H1 (cell line): Measurements from ENCODE around the gene ITPR3. TPM values are rescaled to one million over a fixed set of nuclear protein-coding genes. Genes with fewer than 3 reads are reported as not detected.

ENCODE experiments used
- CTCF ChIA-PET: fragments of 300-600 bp; sonication (Branson Sonifier 250); formaldehyde crosslinking; loops from one replicate; lab custom pipeline; 2021; ENCODE audit not compliant: partially characterized antibody; lab: Charles Lee
- POLR2A ChIA-PET: fragments of 300-600 bp; sonication (Branson Sonifier 250); formaldehyde crosslinking; loops from one replicate; lab custom pipeline; 2021; ENCODE audit warnings: inconsistent platforms; ENCODE audit not compliant: partially characterized antibody; lab: Charles Lee
- DNase-seq, 2 experiments: peaks; one replicate each; pipeline versions ENCODE4 v3.0.0 to v3.0.0-alpha.2; 2010 to 2022; ENCODE audit warnings: low spot score in 2 of 2, low read depth in 1 of 2, mixed read lengths in 1 of 2
- FAIRE-seq: peaks from 2 replicates; lab custom pipeline; 2011; peaks lifted over from hg19 to GRCh38; lab: Jason Lieb, UNC
- H2AFZ ChIP-seq: 2 replicates; pipeline ENCODE4 v1.8.1; 2012; ENCODE audit warnings: low read length, inconsistent platforms
- H2AK5ac ChIP-seq: 2 replicates; pipeline ENCODE4 v1.6.1; 2013; ENCODE audit warnings: low read depth, low read length
- H2BK120ac ChIP-seq: replicated peaks from 2 replicates; pipeline ENCODE3; 2013; ENCODE audit warnings: low read depth, low read length, inconsistent platforms
- H2BK12ac ChIP-seq: 2 replicates; pipeline ENCODE4 v1.6.1; 2013; ENCODE audit warnings: low read depth, low read length
- H2BK15ac ChIP-seq: 2 replicates; pipeline ENCODE4 v1.6.1; 2013; ENCODE audit warnings: low read length
- H2BK20ac ChIP-seq: 2 replicates; pipeline ENCODE4 v1.6.1; 2013; ENCODE audit warnings: low read length
- H2BK5ac ChIP-seq: 2 replicates; pipeline ENCODE4 v1.6.1; 2013; ENCODE audit warnings: low read depth, low read length
- H3K14ac ChIP-seq: 2 replicates; pipeline ENCODE4 v1.6.1; 2013; ENCODE audit warnings: inconsistent platforms; ENCODE audit not compliant: insufficient read length
- H3K18ac ChIP-seq: 2 replicates; pipeline ENCODE4 v1.6.1; 2013; ENCODE audit warnings: low read length; ENCODE audit errors: extremely low read depth
- H3K23ac ChIP-seq: 2 replicates; pipeline ENCODE4 v1.6.1; 2013; ENCODE audit warnings: inconsistent platforms; ENCODE audit not compliant: insufficient read length
- H3K23me2 ChIP-seq: 2 replicates; pipeline ENCODE4 v1.6.1; 2013; ENCODE audit warnings: low read depth, low read length
- H3K27ac ChIP-seq: 2 replicates; pipeline ENCODE4 v1.6.1; 2011; ENCODE audit warnings: low read depth, low read length, inconsistent platforms
- H3K27me3 ChIP-seq, 4 experiments: replicated peaks in 1 of 4; 1 replicate in 1 of 4; 2 replicates in 3 of 4; pipeline versions ENCODE4 v1.6.1 to v1.8.1; 2011 to 2013; ENCODE audit warnings: low read length in 3 of 4, mild to moderate bottlenecking in 3 of 4, inconsistent platforms in 2 of 4, mixed read lengths in 2 of 4, moderate library complexity in 1 of 4; ENCODE audit not compliant: control insufficient read depth in 3 of 4, insufficient read depth in 3 of 4; ENCODE audit errors: extremely low read depth in 1 of 4
- H3K36me3 ChIP-seq, 4 experiments: 2 replicates each; pipeline versions ENCODE4 v1.6.1 to v1.8.1; 2011 to 2013; ENCODE audit warnings: mild to moderate bottlenecking in 4 of 4, low read length in 3 of 4, moderate library complexity in 2 of 4, control low read depth in 1 of 4, inconsistent platforms in 1 of 4; ENCODE audit not compliant: insufficient read depth in 4 of 4, control insufficient read depth in 2 of 4
- H3K4ac ChIP-seq: replicated peaks from 2 replicates; pipeline ENCODE3; 2013; ENCODE audit warnings: low read length, low read depth, mixed read lengths, inconsistent platforms; ENCODE audit not compliant: insufficient read length
- H3K4me1 ChIP-seq, 4 experiments: replicated peaks in 1 of 4; 1 replicate in 1 of 4; 2 replicates in 3 of 4; pipeline versions ENCODE4 v1.6.1 to v1.8.1; 2011 to 2013; ENCODE audit warnings: low read length in 3 of 4, inconsistent platforms in 2 of 4, mixed read lengths in 1 of 4; ENCODE audit not compliant: insufficient read depth in 4 of 4, control insufficient read depth in 3 of 4
- H3K4me2 ChIP-seq, 2 experiments: 2 replicates each; pipeline versions ENCODE4 v1.6.1 to v1.8.1; 2011 to 2013; ENCODE audit warnings: low read depth in 2 of 2, low read length in 2 of 2, control low read depth in 1 of 2, inconsistent platforms in 1 of 2, mild to moderate bottlenecking in 1 of 2; ENCODE audit not compliant: insufficient read depth in 1 of 2
- H3K4me3 ChIP-seq, 4 experiments: fragments of 200-600, 300-600 bp in 1 of 4; sonication (generic), shearing (Covaris generic), sonication (Bioruptor Twin) in 1 of 4; 2 replicates each; pipeline versions ENCODE4 v1.5.1 to v1.8.1; 2011 to 2016; ENCODE audit warnings: low read length in 4 of 4, low read depth in 3 of 4, control low read depth in 2 of 4, inconsistent platforms in 2 of 4, mild to moderate bottlenecking in 2 of 4, mixed read lengths in 1 of 4, moderate library complexity in 1 of 4; ENCODE audit not compliant: insufficient read depth in 2 of 4; ENCODE audit errors: extremely low read depth in 1 of 4
- H3K56ac ChIP-seq: replicated peaks from 2 replicates; pipeline ENCODE3; 2013; ENCODE audit warnings: low read depth, mild to moderate bottlenecking, mixed read lengths, low read length, inconsistent platforms; ENCODE audit not compliant: insufficient read length
- H3K79me1 ChIP-seq: 2 replicates; pipeline ENCODE4 v1.6.1; 2013; ENCODE audit warnings: low read depth, low read length, control low read depth
- H3K79me2 ChIP-seq, 2 experiments: 2 replicates each; pipeline versions ENCODE4 v1.6.1 to v1.8.1; 2012 to 2013; ENCODE audit warnings: low read length in 2 of 2, mild to moderate bottlenecking in 2 of 2, inconsistent platforms in 1 of 2; ENCODE audit not compliant: insufficient read depth in 2 of 2, control insufficient read depth in 1 of 2
- H3K9ac ChIP-seq, 4 experiments: replicated peaks in 1 of 4; 1 replicate in 1 of 4; 2 replicates in 3 of 4; pipeline versions ENCODE4 v1.6.1 to v1.8.1; 2011 to 2013; ENCODE audit warnings: low read depth in 3 of 4, low read length in 3 of 4, control low read depth in 2 of 4, mild to moderate bottlenecking in 2 of 4, moderate library complexity in 2 of 4, inconsistent platforms in 1 of 4; ENCODE audit errors: extremely low read depth in 1 of 4
- H3K9me3 ChIP-seq, 2 experiments: 2 replicates each; pipeline versions ENCODE4 v1.6.1 to v1.8.1; 2012 to 2013; ENCODE audit warnings: mild to moderate bottlenecking in 2 of 2, moderate library complexity in 2 of 2, control low read depth in 1 of 2, inconsistent platforms in 1 of 2, low read depth in 1 of 2, low read length in 1 of 2, mixed read lengths in 1 of 2; ENCODE audit not compliant: insufficient read depth in 2 of 2
- H4K20me1 ChIP-seq, 2 experiments: replicated peaks in 1 of 2; 2 replicates each; pipeline versions ENCODE3 to v1.8.1; 2011 to 2013; ENCODE audit warnings: inconsistent platforms in 2 of 2, low read length in 2 of 2, mild to moderate bottlenecking in 1 of 2; ENCODE audit not compliant: insufficient read depth in 2 of 2, control insufficient read depth in 1 of 2
- H4K5ac ChIP-seq: 2 replicates; pipeline ENCODE4 v1.6.1; 2013; ENCODE audit warnings: low read length, low read depth, mixed read lengths, inconsistent platforms; ENCODE audit not compliant: insufficient read length
- H4K8ac ChIP-seq: 2 replicates; pipeline ENCODE4 v1.8.0; 2013; ENCODE audit warnings: mild to moderate bottlenecking, moderate library complexity, low read length, inconsistent platforms; ENCODE audit not compliant: insufficient read depth; ENCODE audit errors: extremely low read depth
- H4K91ac ChIP-seq: replicated peaks from 2 replicates; pipeline ENCODE3; 2013; ENCODE audit warnings: low read length, mixed read lengths, inconsistent platforms; ENCODE audit not compliant: insufficient read length
- ATF2 ChIP-seq: IDR thresholded peaks from 2 replicates; pipeline ENCODE4 v1.6.1; 2012; ENCODE audit warnings: low read length, inconsistent platforms
- CTCF ChIP-seq, 3 experiments: IDR thresholded peaks; 1 replicate in 2 of 3; 2 replicates in 1 of 3; pipeline versions ENCODE4 v1.5.1 to v1.6.1; 2011; ENCODE audit warnings: low read length in 3 of 3, mild to moderate bottlenecking in 3 of 3, inconsistent platforms in 2 of 3, low read depth in 1 of 3, moderate library complexity in 1 of 3; ENCODE audit not compliant: insufficient read depth in 1 of 3; ENCODE audit errors: control extremely low read depth in 1 of 3
- E2F6 ChIP-seq: IDR thresholded peaks from 2 replicates; pipeline ENCODE4 v1.6.1; 2012; ENCODE audit warnings: inconsistent platforms
- MAX ChIP-seq: IDR thresholded peaks from 2 replicates; pipeline ENCODE4 v1.6.1; 2012; ENCODE audit warnings: inconsistent platforms
- NANOG ChIP-seq: IDR thresholded peaks from 2 replicates; pipeline ENCODE4 v1.6.1; 2011; ENCODE audit warnings: low read length, low read depth, mild to moderate bottlenecking, inconsistent platforms; ENCODE audit not compliant: insufficient read depth, poor library complexity, severe bottlenecking
- PHF8 ChIP-seq: fragments of 200-600 bp; sonication (generic); conservative IDR thresholded peaks from 2 replicates; pipeline ENCODE4 v1.7.1; 2012; ENCODE audit warnings: low read depth, mild to moderate bottlenecking, inconsistent platforms, low read length, moderate library complexity
- WGBS, 2 experiments: shearing (Covaris generic) in 1 of 2; methylation state at CpG; one replicate each; pipeline versions ENCODE4 v1.1.6 to v1.1.7; 2013 to 2015; ENCODE audit warnings: low lambda C conversion rate in 2 of 2, mixed read lengths in 2 of 2, inconsistent platforms in 1 of 2, low coverage in 1 of 2, missing lambda C conversion rate in 1 of 2; ENCODE audit not compliant: insufficient replicate concordance in 2 of 2, insufficient coverage in 1 of 2, insufficient read length in 1 of 2; ENCODE audit errors: extremely low coverage in 1 of 2, missing lambda C conversion rate in 1 of 2; 5-methylcytosine and 5-hydroxymethylcytosine counted together
- polyA plus RNA-seq, 7 experiments: library from polyadenylated mRNA; depleted of rRNA in 3 of 7; stranded (reverse) in 5 of 7; unstranded in 2 of 7; fragments of >200 nt in 5 of 7; fragments of 200-250 nt in 2 of 7; gene quantifications; 1 replicate in 5 of 7; 2 replicates in 1 of 7; 4 replicates in 1 of 7; pipeline versions ENCODE4 v1.2.1 to v1.2.3, GENCODE V29; 2011 to 2013; ENCODE audit warnings: missing spikeins in 2 of 7, mixed read lengths in 2 of 7
- total RNA-seq: library from RNA; stranded (reverse); fragmentation: NEBNext Ultra II Directional; extraction: Animal tissue kit (Norgen Biotek cat#: 25700); gene quantifications from 2 replicates; pipeline ENCODE4 v1.2.1, GENCODE V29; 2021

ITPR3 gene
- total and polyA plus RNA-seq, 2 of the 8 experiments (the other 6 are each of a cell fraction or from before 2014, with no cell fraction given): 29.1 to 45.7 TPM

GRCh38 chr6:33571637-33572316 is 49.3 kb upstream of the ITPR3 start:
- Histone ChIP-seq H3K27me3 (no peaks in the 10 kb centered on the region), H3K79me1 (no peaks in the 10 kb centered on the region), H4K20me1 (no peaks in the 10 kb centered on the region), H2AK5ac (no peak overlapping the region), H4K8ac (peak overlapping the region; percentile 81; the same call in 1 of the 2 replicates), H3K4me1 (peaks cover 0 to 5% (median 2%) of the 10 kb centered on the region in 4 experiments; a peak in 3 of 7 replicates), H2BK120ac (no peak overlapping the region), H2BK15ac (no peak overlapping the region), H2BK12ac (no peak overlapping the region), H3K27ac (no peak overlapping the region), H3K14ac (no peak overlapping the region), H2BK20ac (no peak overlapping the region), H3K9me3 (no peaks in the 10 kb centered on the region), H3K36me3 (peaks cover 2 to 16% (median 15%) of the 10 kb centered on the region in 4 experiments), H2AFZ (no peak overlapping the region), H3K23ac (no peak overlapping the region), H2BK5ac (no peak overlapping the region), H3K4me2 (peak overlapping the region; percentile 74 to 82), H3K23me2 (peaks cover 6% of the 10 kb centered on the region; the same call in 1 of the 2 replicates), H3K56ac (no peak overlapping the region), H3K9ac (peak overlapping the region in 2 of 4 experiments; percentile 1 to 29; a peak in 2 of 7 replicates), H4K5ac (no peak overlapping the region), H3K79me2 (no peaks in the 10 kb centered on the region), H3K18ac (no peak overlapping the region; the same call in 1 of the 2 replicates), H3K4ac (no peak overlapping the region), H3K4me3 (peak overlapping the region; percentile 50 to 79 (median 68); a peak in 7 of 8 replicates), H4K91ac (no peak overlapping the region)
- ChIA-PET POLR2A (no interaction called here), CTCF (interaction anchor here (0.6 to 5.0 kb wide), 2 partner anchors 9 to 99 kb away, joined by 4 to 21 read pairs; partner anchors contain the start of gene BAK1)
- no peak for FAIRE-seq
- 76% methylated on average over 11 of the region's 11 CpGs; no CpG with 5 or more reads in 1 of the 2 experiments for WGBS, 2 experiments
- DNase-seq: no peak
- TF ChIP-seq NANOG (no peak), CTCF (IDR thresholded peaks at IDR 0.05; ENCODE audit: control extremely low read depth in 1 of 3, insufficient read depth in 1 of 3, low read depth in 1 of 3, low read length in 3 of 3) (no peak), MAX (no peak), ATF2 (no peak), PHF8 (no peak), E2F6 (no peak)
